ENCODE measurements around the gene SLC35A2. TPM values are rescaled to one million over a fixed set of nuclear protein-coding genes. Genes with fewer than 3 reads are reported as not detected.

The SLC35A2 gene
- total RNA-seq, 1 donor from 2014 or later = 22.0 TPM

- TF ChIP-seq, protein P1, sequence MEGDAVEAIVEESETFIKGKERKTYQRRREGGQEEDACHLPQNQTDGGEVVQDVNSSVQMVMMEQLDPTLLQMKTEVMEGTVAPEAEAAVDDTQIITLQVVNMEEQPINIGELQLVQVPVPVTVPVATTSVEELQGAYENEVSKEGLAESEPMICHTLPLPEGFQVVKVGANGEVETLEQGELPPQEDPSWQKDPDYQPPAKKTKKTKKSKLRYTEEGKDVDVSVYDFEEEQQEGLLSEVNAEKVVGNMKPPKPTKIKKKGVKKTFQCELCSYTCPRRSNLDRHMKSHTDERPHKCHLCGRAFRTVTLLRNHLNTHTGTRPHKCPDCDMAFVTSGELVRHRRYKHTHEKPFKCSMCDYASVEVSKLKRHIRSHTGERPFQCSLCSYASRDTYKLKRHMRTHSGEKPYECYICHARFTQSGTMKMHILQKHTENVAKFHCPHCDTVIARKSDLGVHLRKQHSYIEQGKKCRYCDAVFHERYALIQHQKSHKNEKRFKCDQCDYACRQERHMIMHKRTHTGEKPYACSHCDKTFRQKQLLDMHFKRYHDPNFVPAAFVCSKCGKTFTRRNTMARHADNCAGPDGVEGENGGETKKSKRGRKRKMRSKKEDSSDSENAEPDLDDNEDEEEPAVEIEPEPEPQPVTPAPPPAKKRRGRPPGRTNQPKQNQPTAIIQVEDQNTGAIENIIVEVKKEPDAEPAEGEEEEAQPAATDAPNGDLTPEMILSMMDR (conservative IDR thresholded peaks at IDR 0.05; ENCODE audit: low read depth, low read length) = peak; percentile 16
- H3K4me3 ChIP-seq (ENCODE audit: low read depth, low read length) = no peak overlapping the region
- no peak for DNase-seq (ENCODE audit: low read depth)
Observed at GRCh38 chrX:48937054-48937907, 25.8 kb upstream of the SLC35A2 start.

- TF ChIP-seq, protein P1 (conservative IDR thresholded peaks at IDR 0.05; ENCODE audit: low read depth, low read length) = no peak
- DNase-seq (ENCODE audit: low read depth) = no peak
- no peak overlapping the region for H3K4me3 ChIP-seq (ENCODE audit: low read depth, low read length)
Observed at GRCh38 chrX:48936429-48937053, 25.1 kb upstream of the SLC35A2 start.

GRCh38 chrX:48935301-48935670, 23.8 kb upstream of the SLC35A2 start:
- no peak for DNase-seq (ENCODE audit: low read depth)
- TF ChIP-seq, protein P1 (conservative IDR thresholded peaks at IDR 0.05; ENCODE audit: low read depth, low read length) = no peak

DNA sequence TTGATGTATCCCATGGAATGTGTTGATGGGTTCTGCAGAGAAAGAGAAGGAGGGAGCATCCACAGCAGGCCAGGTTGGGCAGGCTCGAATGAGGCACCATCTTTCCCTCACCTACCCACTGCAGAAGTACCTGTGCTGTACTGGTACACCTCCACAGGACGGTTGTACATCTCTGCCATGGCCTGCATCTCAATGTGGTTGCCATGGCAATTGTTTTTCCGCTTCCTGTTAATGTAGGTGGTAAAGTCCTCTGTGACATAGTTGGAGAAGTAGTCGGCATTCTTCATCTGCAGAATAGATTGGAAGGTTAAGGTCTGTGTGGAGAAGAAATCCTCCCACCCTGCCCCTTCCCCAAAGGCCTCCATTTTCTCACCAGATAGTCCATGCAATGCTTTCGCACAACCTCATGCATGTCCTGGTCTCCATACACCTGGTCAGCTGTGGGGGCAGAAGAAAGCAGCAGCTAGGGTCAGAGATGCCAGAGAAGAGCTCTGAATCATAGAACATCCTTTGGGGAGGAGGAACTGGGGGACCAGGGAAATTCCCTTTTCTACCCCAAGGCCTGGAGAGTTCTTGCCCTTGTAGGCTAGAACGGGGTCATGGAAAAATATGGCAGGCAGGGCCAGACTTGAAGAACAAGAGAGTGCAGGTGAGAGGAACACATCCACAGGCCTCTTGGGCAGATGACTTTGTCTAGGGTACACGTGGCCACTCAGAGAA, 23.3 kb upstream of the SLC35A2 start:
- H3K4me3 ChIP-seq (ENCODE audit: low read depth, low read length) = no peak overlapping the region
- DNase-seq (ENCODE audit: low read depth) = no peak
- TF ChIP-seq, protein P1 (conservative IDR thresholded peaks at IDR 0.05; ENCODE audit: low read depth, low read length) = no peak

More at GRCh38 chrX:48935301-48935670, 23.8 kb upstream of the SLC35A2 start:
- no peak overlapping the region for H3K4me3 ChIP-seq (ENCODE audit: low read depth, low read length)

- TF ChIP-seq, protein P1 (conservative IDR thresholded peaks at IDR 0.05; ENCODE audit: low read depth, low read length) = no peak
- DNase-seq (ENCODE audit: low read depth) = no peak
- no peak overlapping the region for H3K4me3 ChIP-seq (ENCODE audit: low read depth, low read length)
Observed at GRCh38 chrX:48933757-48934156, 22.3 kb upstream of the SLC35A2 start.

GRCh38 chrX:48927736-48928382, 16.4 kb upstream of the SLC35A2 start:
- DNase-seq (ENCODE audit: low read depth) = no peak
- TF ChIP-seq, protein P1 (conservative IDR thresholded peaks at IDR 0.05; ENCODE audit: low read depth, low read length) = no peak
- H3K4me3 ChIP-seq (ENCODE audit: low read depth, low read length) = no peak overlapping the region

All from epithelial cell of proximal tubule (primary cell).